K562 (cell line): ENCODE results near the gene CRB2. TPM values are rescaled to one million over a fixed set of nuclear protein-coding genes. Genes with fewer than 3 reads are reported as not detected.
A peak's percentile ranks its signal among the peaks of the same experiment; 100 is the strongest.

ENCODE experiments used
- ATAC-seq: fragments of 200-7000 bp; cut with Tn5 transposase; 3 replicates; pipeline ENCODE4 v1.9.1; 2020; ENCODE audit warnings: moderate library complexity
- BruUV-seq: library from RNA; stranded (reverse); fragments of 400-500 nt; replicated peaks from 2 replicates; lab custom pipeline; 2021; lab: Mats Ljungman, UMichigan
- CTCF ChIA-PET: fragments of 300-600 bp; formaldehyde crosslinking; extraction: SDS; loops from one replicate; lab custom pipeline; 2021; ENCODE audit warnings: low intra/inter-chr PET ratio; lab: Yijun Ruan, JAX
- POLR2A ChIA-PET: fragments of 300-600, 350-650 bp; sonication (Branson Sonifier 250); formaldehyde crosslinking; extraction: SDS; loops from one replicate; lab custom pipeline; 2021; ENCODE audit warnings: antibody characterized with exemption, inconsistent platforms; lab: Yijun Ruan, JAX
- DNase-seq, 4 experiments: peaks; one replicate each; pipeline versions ENCODE4 v3.0.0 to v3.0.0-alpha.2; 2011 to 2018; ENCODE audit warnings: low spot score in 3 of 4, mixed read lengths in 3 of 4; ENCODE audit errors: extremely low read depth in 1 of 4
- FAIRE-seq: peaks from 2 replicates; lab custom pipeline; 2011; peaks lifted over from hg19 to GRCh38; lab: Jason Lieb, UNC
- H2AFZ ChIP-seq: 2 replicates; pipeline ENCODE4 v1.6.0; 2011; ENCODE audit warnings: low read depth, low read length, control low read depth, inconsistent platforms
- H3K27ac ChIP-seq: fragments of 200-600 bp; 3 replicates; pipeline ENCODE4 v1.8.0; 2011; ENCODE audit warnings: low read depth, mild to moderate bottlenecking, control low read depth, inconsistent platforms, low read length, moderate library complexity, mixed read lengths; ENCODE audit errors: extremely low read depth
- H3K27me3 ChIP-seq, 2 experiments: fragments of 300-600 bp in 1 of 2; 2 replicates in 1 of 2; 3 replicates in 1 of 2; pipeline versions ENCODE4 v1.6.0 to v1.8.0; 2011; ENCODE audit warnings: inconsistent platforms in 2 of 2, low read length in 2 of 2, mild to moderate bottlenecking in 1 of 2, mixed read lengths in 1 of 2, moderate library complexity in 1 of 2; ENCODE audit not compliant: control insufficient read depth in 2 of 2, insufficient read depth in 2 of 2
- H3K36me3 ChIP-seq: fragments of 300-600 bp; 3 replicates; pipeline ENCODE4 v1.8.0; 2011; ENCODE audit warnings: mild to moderate bottlenecking, low read length, inconsistent platforms; ENCODE audit not compliant: control insufficient read depth, insufficient read depth
- H3K4me1 ChIP-seq, 2 experiments: fragments of 200-600 bp in 1 of 2; replicated peaks in 1 of 2; 2 replicates in 1 of 2; 3 replicates in 1 of 2; pipeline versions ENCODE4 v1.5.1 to v1.8.0; 2011; ENCODE audit warnings: inconsistent platforms in 2 of 2, low read length in 2 of 2, mild to moderate bottlenecking in 1 of 2, mixed read lengths in 1 of 2, moderate library complexity in 1 of 2; ENCODE audit not compliant: control insufficient read depth in 2 of 2, insufficient read depth in 2 of 2
- H3K4me2 ChIP-seq: 2 replicates; pipeline ENCODE4 v1.6.1; 2011; ENCODE audit warnings: low read length, control low read depth, inconsistent platforms, mixed read lengths; ENCODE audit not compliant: insufficient read depth
- H3K4me3 ChIP-seq: fragments of 200-600 bp; sonication (generic), shearing (Covaris generic); 2 replicates; pipeline ENCODE4 v1.5.1; 2016; ENCODE audit warnings: control low read depth, inconsistent platforms
- H3K79me2 ChIP-seq: fragments of 200-600 bp; 3 replicates; pipeline ENCODE4 v1.8.0; 2011; ENCODE audit warnings: low read length, inconsistent platforms; ENCODE audit not compliant: control insufficient read depth, insufficient read depth
- H3K9ac ChIP-seq, 2 experiments: 2 replicates each; pipeline versions ENCODE4 v1.6.0 to v1.6.1; 2011; ENCODE audit warnings: low read depth in 2 of 2, low read length in 2 of 2, control low read depth in 1 of 2, inconsistent platforms in 1 of 2, mild to moderate bottlenecking in 1 of 2, mixed read lengths in 1 of 2; ENCODE audit not compliant: insufficient read depth in 1 of 2
- H3K9me1 ChIP-seq: one replicate; pipeline ENCODE4 v1.6.0; 2011; ENCODE audit warnings: inconsistent platforms, mild to moderate bottlenecking, low read length, moderate library complexity; ENCODE audit not compliant: control insufficient read depth, insufficient read depth
- H3K9me3 ChIP-seq: replicated peaks from 2 replicates; pipeline ENCODE4 v1.5.1; 2011; ENCODE audit warnings: low read depth, low read length, inconsistent platforms; ENCODE audit not compliant: control insufficient read depth, insufficient read depth
- H4K20me1 ChIP-seq: replicated peaks from 2 replicates; pipeline ENCODE4 v1.6.1; 2011; ENCODE audit warnings: low read length, inconsistent platforms, mixed read lengths; ENCODE audit not compliant: control insufficient read depth, insufficient read depth
- CBFB ChIP-seq: sonication (generic); formaldehyde crosslinking; IDR thresholded peaks from 2 replicates; pipeline ENCODE4 v1.4.0; 2020; ENCODE audit warnings: mild to moderate bottlenecking, missing genetic modification reagents
- FUS ChIP-seq: fragments of 200-400 bp; formaldehyde crosslinking; optimal IDR thresholded peaks from 2 replicates; pipeline ENCODE3; 2017; ENCODE audit warnings: low read depth, low read length
- GTF2E2 ChIP-seq: fragments of 200-800 bp; sonication (Bioruptor generic); IDR thresholded peaks from 2 replicates; pipeline ENCODE4 v1.6.1; 2016; ENCODE audit warnings: missing genetic modification characterization, missing compliant biosample characterization
- MBD2 ChIP-seq: sonication (generic); IDR thresholded peaks from 2 replicates; pipeline ENCODE4 v1.6.1; 2016; ENCODE audit warnings: low read depth, borderline replicate concordance
- PBX2 ChIP-seq, 2 experiments: IDR thresholded peaks in 1 of 2; conservative IDR thresholded peaks in 1 of 2; 2 replicates each; pipeline ENCODE4 v1.6.1; 2016; ENCODE audit warnings: low read depth in 2 of 2, mild to moderate bottlenecking in 1 of 2, missing compliant biosample characterization in 1 of 2, missing genetic modification characterization in 1 of 2, moderate library complexity in 1 of 2
- PHF20 ChIP-seq: fragments of 450-650 bp; IDR thresholded peaks from 2 replicates; pipeline ENCODE4 v1.6.1; 2018; ENCODE audit not compliant: partially characterized antibody
- POLR2G ChIP-seq: fragments of 200-400 bp; formaldehyde crosslinking; IDR thresholded peaks from 2 replicates; pipeline ENCODE4 v1.6.1; 2017; ENCODE audit warnings: low read depth, mild to moderate bottlenecking, antibody characterized with exemption, low read length, moderate library complexity
- TAF9B ChIP-seq: fragments of 450-650 bp; IDR thresholded peaks from 2 replicates; pipeline ENCODE4 v1.6.1; 2018; ENCODE audit warnings: mild to moderate bottlenecking; ENCODE audit not compliant: partially characterized antibody
- XRCC5 ChIP-seq: fragments of 200-400 bp; formaldehyde crosslinking; IDR thresholded peaks from 2 replicates; pipeline ENCODE4 v1.6.1; 2017; ENCODE audit warnings: low read depth, mild to moderate bottlenecking, low read length
- ZC3H8 ChIP-seq: fragments of 450-650 bp; IDR thresholded peaks from 2 replicates; pipeline ENCODE4 v1.6.1; 2017
- ZNF263 ChIP-seq: sonication (generic); formaldehyde crosslinking; IDR thresholded peaks from 2 replicates; pipeline ENCODE4 v1.8.0; 2022; ENCODE audit warnings: mild to moderate bottlenecking, missing genetic modification reagents, borderline replicate concordance
- ZNF644 ChIP-seq: fragments of 200-800 bp; sonication (Bioruptor generic); IDR thresholded peaks from 2 replicates; pipeline ENCODE4 v1.6.1; 2016; ENCODE audit warnings: low read depth, missing genetic modification characterization, missing compliant biosample characterization
- ZNF696 ChIP-seq: fragments of 250-450 bp; sonication (Bioruptor Pico); conservative IDR thresholded peaks from 2 replicates; pipeline ENCODE4 v1.4.0; 2020; ENCODE audit warnings: mild to moderate bottlenecking, moderate library complexity
- ZNF740 ChIP-seq, 3 experiments: fragments of 200-800 bp in 1 of 3; sonication (Bioruptor generic) in 1 of 3; sonication (generic) in 1 of 3; formaldehyde crosslinking in 1 of 3; IDR thresholded peaks; 2 replicates each; pipeline versions ENCODE4 v1.6.1 to v1.8.0; 2016 to 2022; ENCODE audit warnings: mild to moderate bottlenecking in 2 of 3, missing compliant biosample characterization in 2 of 3, missing genetic modification characterization in 2 of 3, missing genetic modification reagents in 1 of 3
- ZNF764 ChIP-seq: fragments of 250-450 bp; sonication (Bioruptor Pico); IDR thresholded peaks from 2 replicates; pipeline ENCODE4 v1.4.0; 2020; ENCODE audit warnings: low read depth, mild to moderate bottlenecking, moderate library complexity
- WGBS: fragments of 100-300 bp; shearing (Covaris generic); methylation state at CpG from one replicate; pipeline ENCODE4 v1.1.6; 2016; ENCODE audit warnings: low coverage, mixed read lengths; ENCODE audit not compliant: insufficient coverage; ENCODE audit errors: missing lambda C conversion rate; 5-methylcytosine and 5-hydroxymethylcytosine counted together
- in situ Hi-C: fragments of 300-500 bp; cut with MboI; formaldehyde crosslinking; loops from 4 replicates; pipeline ENCODE4 v1.15.0; 2018; ENCODE audit warnings: inconsistent platforms, mixed read lengths
- intact Hi-C: fragments of 100-400 bp; cut with micrococcal nuclease; formaldehyde crosslinking; loops from 2 replicates; pipeline ENCODE4 v1.14.2; 2022
- polyA plus RNA-seq, 8 experiments: library from polyadenylated mRNA; depleted of rRNA in 4 of 8; stranded (reverse) in 5 of 8; unstranded in 3 of 8; fragments of >200 nt; fragmentation: Nextera tagmentation in 2 of 8; fragmentation: Illumina TruSeq in 1 of 8; extraction: Ambion mirVana in 2 of 8; extraction: Trizol in 1 of 8; gene quantifications; 2 replicates each; pipeline versions ENCODE4 v1.2.1 to v1.2.3, GENCODE V29; 2011 to 2014; ENCODE audit warnings: inconsistent platforms in 1 of 8, missing spikeins in 1 of 8
- total RNA-seq, 7 experiments: library from RNA; depleted of rRNA in 6 of 7; stranded (reverse); fragments of >200 nt in 6 of 7; fragmentation: Illumina TruSeq in 2 of 7; extraction: Trizol in 2 of 7; gene quantifications; 2 replicates each; pipeline versions ENCODE4 v1.2.1 to v1.2.3, GENCODE V29; 2011 to 2021; ENCODE audit warnings: low replicate concordance in 1 of 7
- TF ChIP-seq, protein P1 (sequence below): sonication (generic); formaldehyde crosslinking; IDR thresholded peaks from 2 replicates; pipeline ENCODE4 v1.9.0; 2022; ENCODE audit warnings: mild to moderate bottlenecking, missing genetic modification reagents

CRB2 gene
- total and polyA plus RNA-seq, 9 of the 15 experiments (the other 6 are each of a cell fraction or from before 2014, with no cell fraction given) = 0.13 to 1.2 (median 0.25) TPM; not detected in 2

DNA sequence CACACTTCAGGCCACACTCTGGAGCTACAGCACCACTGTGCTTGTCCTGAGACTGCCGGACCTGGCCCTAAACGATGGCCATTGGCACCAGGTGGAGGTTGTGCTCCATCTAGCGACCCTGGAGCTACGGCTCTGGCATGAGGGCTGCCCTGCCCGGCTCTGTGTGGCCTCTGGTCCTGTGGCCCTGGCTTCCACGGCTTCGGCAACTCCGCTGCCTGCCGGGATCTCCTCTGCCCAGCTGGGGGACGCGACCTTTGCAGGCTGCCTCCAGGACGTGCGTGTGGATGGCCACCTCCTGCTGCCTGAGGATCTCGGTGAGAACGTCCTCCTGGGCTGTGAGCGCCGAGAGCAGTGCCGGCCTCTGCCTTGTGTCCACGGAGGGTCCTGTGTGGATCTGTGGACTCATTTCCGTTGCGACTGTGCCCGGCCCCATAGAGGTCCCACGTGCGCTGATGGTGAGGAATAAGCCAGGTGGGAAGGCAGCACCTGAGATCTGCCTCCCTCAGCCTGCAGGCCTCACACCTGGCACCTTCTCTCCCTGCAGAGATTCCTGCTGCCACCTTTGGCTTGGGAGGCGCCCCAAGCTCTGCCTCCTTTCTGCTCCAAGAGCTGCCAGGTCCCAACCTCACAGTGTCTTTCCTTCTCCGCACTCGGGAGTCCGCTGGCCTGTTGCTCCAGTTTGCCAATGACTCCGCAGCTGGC is 14.7 kb downstream of the CRB2 start:
- Histone ChIP-seq H3K4me1 (peaks cover 11 to 66% of the 10 kb centered on the region in 2 experiments; a peak in 4 of 5 replicates), H3K9ac (peak overlapping the region in 1 of 2 experiments; percentile 13; a peak in 1 of 4 replicates), H3K27ac (no peak overlapping the region), H3K79me2 (no peaks in the 10 kb centered on the region), H3K9me1 (no peaks in the 10 kb centered on the region), H4K20me1 (no peaks in the 10 kb centered on the region; the same call in 1 of the 2 replicates), H3K9me3 (no peaks in the 10 kb centered on the region), H3K4me3 (no peak overlapping the region), H3K27me3 (no peaks in the 10 kb centered on the region), H3K4me2 (no peak overlapping the region), H2AFZ (no peak overlapping the region), H3K36me3 (no peaks in the 10 kb centered on the region)
- 57% methylated on average over 15 of the region's 29 CpGs for WGBS
- ChIA-PET CTCF (no interaction called here), POLR2A (interaction anchor here (0.6 to 1.5 kb wide), 3 partner anchors 9 to 75 kb away, joined by 3 to 4 read pairs (median 3); no protein-coding TSS in a partner anchor)
- BruUV-seq = no TSS peak
- FAIRE-seq (no peak), DNase-seq (no peak), ATAC-seq (peak; percentile 17; the same call in 2 of the 3 replicates)
- in situ Hi-C loops (no loop called here), intact Hi-C loops (no loop called here)
- TF ChIP-seq CBFB (CRISPR knock-in tag) (no peak), FUS (no peak), ZNF263 (CRISPR knock-in tag) (0 out of 2 replicates have a peak, but pooled peaks have one; percentile 26), ZNF644 (tag) (no peak), PBX2 (CRISPR knock-in tag; IDR thresholded peaks at IDR 0.05; ENCODE audit: low read depth) (no peak), PBX2 (tag; conservative IDR thresholded peaks at IDR 0.05; ENCODE audit: low read depth) (no peak), MBD2 (no peak), PHF20 (no peak), POLR2G (0 out of 2 replicates have a peak, but pooled peaks have one; percentile 13), TAF9B (no peak), GTF2E2 (tag) (no peak), ZNF740 (CRISPR knock-in tag; IDR thresholded peaks at IDR 0.05) (0 out of 2 replicates have a peak, but pooled peaks have one; percentile 14), ZNF740 (tag; IDR thresholded peaks at IDR 0.05) (no peak), ZC3H8 (no peak), ZNF696 (CRISPR knock-in tag) (no peak), ZNF764 (CRISPR knock-in tag) (no peak), XRCC5 (no peak)
- TF ChIP-seq, protein P1, sequence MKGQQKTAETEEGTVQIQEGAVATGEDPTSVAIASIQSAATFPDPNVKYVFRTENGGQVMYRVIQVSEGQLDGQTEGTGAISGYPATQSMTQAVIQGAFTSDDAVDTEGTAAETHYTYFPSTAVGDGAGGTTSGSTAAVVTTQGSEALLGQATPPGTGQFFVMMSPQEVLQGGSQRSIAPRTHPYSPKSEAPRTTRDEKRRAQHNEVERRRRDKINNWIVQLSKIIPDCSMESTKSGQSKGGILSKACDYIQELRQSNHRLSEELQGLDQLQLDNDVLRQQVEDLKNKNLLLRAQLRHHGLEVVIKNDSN (CRISPR knock-in tag) = 0 out of 2 replicates have a peak, but pooled peaks have one; percentile 20
